ENCODE data around the gene KCNH3. TPM values are rescaled to one million over a fixed set of nuclear protein-coding genes. Genes with fewer than 3 reads are reported as not detected.

The KCNH3 gene
- total and polyA plus RNA-seq, 2 of the 4 experiments (the other 2 are of a cell fraction), result 0.10 TPM; not detected in 1

- Histone ChIP-seq H3K36me3 (ENCODE audit: control insufficient read depth, insufficient read depth, low read length) (peaks cover 2% of the 10 kb centered on the region; the same call in 1 of the 2 replicates), H3K56ac (ENCODE audit: extremely low read depth, insufficient read depth, low read length) (no peak overlapping the region), H3K4me2 (ENCODE audit: low read depth, low read length) (no peak overlapping the region), H3K4ac (ENCODE audit: low read depth, low read length) (no peak overlapping the region), H2AK5ac (ENCODE audit: low read depth, low read length) (no peak overlapping the region), H2AFZ (replicated peaks; ENCODE audit: low read length, poor library complexity) (peak overlapping the region; percentile 68), H3K9me3 (ENCODE audit: control insufficient read depth, insufficient read depth, low read length) (peaks cover 3% of the 10 kb centered on the region; the same call in 1 of the 2 replicates), H3K4me1 (ENCODE audit: control insufficient read depth, insufficient read depth, low read length) (no peaks in the 10 kb centered on the region), H3K4me3 (ENCODE audit: insufficient read depth, low read depth, low read length) (no peak overlapping the region), H2BK20ac (ENCODE audit: low read depth, low read length) (no peak overlapping the region), H4K91ac (ENCODE audit: insufficient read depth, low read depth, low read length) (no peak overlapping the region), H4K5ac (ENCODE audit: low read depth, low read length) (no peak overlapping the region), H3K9me1 (ENCODE audit: insufficient read depth, low read length) (peaks cover 8% of the 10 kb centered on the region; the same call in 1 of the 2 replicates), H3K14ac (replicated peaks; ENCODE audit: low read depth, low read length) (no peak overlapping the region), H3K23ac (ENCODE audit: low read depth, low read length) (no peak overlapping the region; the same call in 1 of the 2 replicates), H3K79me1 (ENCODE audit: low read depth in 1 of 2, low read length in 2 of 2) (peaks cover 0 to 6% of the 10 kb centered on the region in 2 experiments; a peak in 1 of 4 replicates), H4K8ac (ENCODE audit: low read depth in 2 of 2, low read length in 2 of 2) (no peak overlapping the region), H3K9ac (ENCODE audit: low read depth, low read length) (no peak overlapping the region), H2AK9ac (replicated peaks; ENCODE audit: low read depth, low read length, poor library complexity) (no peak overlapping the region), H3K27ac (ENCODE audit: insufficient read depth, low read length) (no peak overlapping the region), H4K20me1 (ENCODE audit: insufficient read depth, low read length) (no peaks in the 10 kb centered on the region), H3K18ac (ENCODE audit: low read depth, low read length) (no peak overlapping the region), H3K27me3 (ENCODE audit: control insufficient read depth, insufficient read depth, low read length) (no peaks in the 10 kb centered on the region), H2BK5ac (ENCODE audit: low read depth, low read length, poor library complexity, severe bottlenecking) (no peak overlapping the region), H2BK15ac (ENCODE audit: low read depth, low read length) (no peak overlapping the region), H2BK120ac (ENCODE audit: low read depth, low read length) (no peak overlapping the region)
- intact Hi-C loops (cut with micrococcal nuclease) (no loop called here), in situ Hi-C loops (cut with MboI; ENCODE audit: low sequenced_read_pairs) (no loop called here), dilution Hi-C loops (cut with HindIII; ENCODE audit: low sequenced_read_pairs, unreplicated experiment) (no loop called here)
- 94% methylated on average over 3 of the region's 4 CpGs; no CpG with 5 or more reads in 1 of the 2 experiments for WGBS, 2 experiments (ENCODE audit: extremely low coverage in 2 of 2, insufficient read length in 1 of 2)
- TF ChIP-seq RFX5 (IDR thresholded peaks at IDR 0.05; ENCODE audit: low read depth, low read length), result no peak
- TF ChIP-seq USF2 (IDR thresholded peaks at IDR 0.05; ENCODE audit: low read depth, low read length), result no peak
- TF ChIP-seq CHD1 (IDR thresholded peaks at IDR 0.05; ENCODE audit: low read depth, low read length), result no peak
- no peak for TF ChIP-seq POLR2A (IDR thresholded peaks at IDR 0.05; ENCODE audit: low read depth, low read length)
- TF ChIP-seq MAFK (IDR thresholded peaks at IDR 0.05; ENCODE audit: low read depth, low read length), result no peak
- TF ChIP-seq NFE2L2 (IDR thresholded peaks at IDR 0.05; ENCODE audit: low read depth, low read length), result no peak
- no peak for TF ChIP-seq MAZ (IDR thresholded peaks at IDR 0.05; ENCODE audit: borderline replicate concordance, low read depth, low read length)
- no peak for TF ChIP-seq RAD21 (IDR thresholded peaks at IDR 0.05; ENCODE audit: low read length)
- TF ChIP-seq RCOR1 (IDR thresholded peaks at IDR 0.05; ENCODE audit: insufficient replicate concordance, low read length), result no peak
- TF ChIP-seq CEBPB (IDR thresholded peaks at IDR 0.05; ENCODE audit: low read depth, low read length), result no peak
- CTCF ChIA-PET, result no interaction called here
- no peak for DNase-seq
- no TSS peak for BruUV-seq (replicated peaks)
- peak; percentile 21; the same call in 1 of the 2 replicates for ATAC-seq (ENCODE audit: low read depth)
- POLR2A ChIA-PET (ENCODE audit: unreplicated experiment), result no interaction called here
Measured at GRCh38 chr12:49588721-49589516, 50.1 kb downstream of the KCNH3 start.
